Skin of body (tissue), 3 donors: Measurements from ENCODE around the gene MRPL49. TPM values are rescaled to one million over a fixed set of nuclear protein-coding genes. Genes with fewer than 3 reads are reported as not detected.
A peak's percentile ranks its signal among the peaks of the same experiment; 100 is the strongest.
"Not testable (repeated sequence)": the region's sequence is repeated elsewhere in the genome, so short reads cannot be mapped to it uniquely, and the experiment has no call there.

Experiments
- DNase-seq: peaks from one replicate; lab custom pipeline; 2025; lab: John Stamatoyannopoulos, UW
- small RNA-seq: library from RNA; depleted of rRNA; stranded (forward); fragments of <200 nt; gene quantifications from one replicate; pipeline ENCODE3, GENCODE V24; 2014; ENCODE audit warnings: low replicate concordance
- total RNA-seq: library from RNA; depleted of rRNA; stranded (reverse); fragments of >200 nt; gene quantifications from one replicate; pipeline ENCODE4 v1.2.3, GENCODE V29; 2014

The MRPL49 gene
- total RNA-seq, 1 donor from 2014 or later = 35.5 TPM

- no peak for DNase-seq
Observed at GRCh38 chr11:65165410-65166317, 43.5 kb downstream of the MRPL49 start.

- DNase-seq = no peak
Observed at GRCh38 chr11:65166893-65167292, 44.8 kb downstream of the MRPL49 start.

DNA sequence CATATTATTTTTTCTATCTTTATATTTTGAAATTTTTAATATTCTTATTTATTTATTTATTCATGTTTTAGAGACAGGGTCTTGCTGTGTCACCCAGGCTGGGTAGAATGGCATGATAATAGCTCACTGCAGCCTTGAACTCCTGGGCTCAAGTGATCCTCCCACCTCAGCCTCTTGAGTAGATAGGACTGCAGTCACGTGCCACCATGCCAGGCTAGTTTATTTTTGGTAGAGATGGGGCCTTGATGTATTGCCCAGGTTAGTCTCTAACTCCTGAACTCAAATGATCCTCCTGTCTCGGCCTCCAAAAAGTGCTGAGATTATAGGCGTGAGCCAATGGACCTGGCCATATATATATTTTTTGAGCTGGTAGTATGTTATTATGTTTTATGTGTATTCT, 45.5 kb downstream of the MRPL49 start:
- no peak for DNase-seq

- no peak for DNase-seq
Observed at GRCh38 chr11:65169164-65169641, 47.1 kb downstream of the MRPL49 start.

- DNase-seq = no peak
Observed at GRCh38 chr11:65170058-65170534, 48.0 kb downstream of the MRPL49 start, which contains the start of gene SPDYC. Gene SPDYC, plus strand, starts transcription at chr11:65170233. Its CDS starts 1,125 bp downstream, at chr11:65171358.

GRCh38 chr11:65172600-65172999, 50.5 kb downstream of the MRPL49 start:
- DNase-seq = no peak

- not testable (repeated sequence) for DNase-seq
Observed at GRCh38 chr11:65174571-65175010, 52.5 kb downstream of the MRPL49 start.

Small RNA genes lying within 50 kb of the gene (small RNA-seq; reads per million reads assigned to genes)
- gene HIGD1AP10 (not detected), gene PDCL2P2 (not detected), gene RNU2-23P (2.1 reads per million, percentile 86 among the genes with 10 or more reads in this experiment)

Other genes starting within 250 kb of the MRPL49 start
- gene EHD1, start 243.7 kb upstream of the MRPL49 start, total RNA-seq = 27.1 TPM
- gene ATG2A, start 205.1 kb upstream of the MRPL49 start, total RNA-seq = 8.1 TPM
- gene PPP2R5B, start 197.6 kb upstream of the MRPL49 start, total RNA-seq = 5.5 TPM
- gene GPHA2, start 186.4 kb upstream of the MRPL49 start, total RNA-seq = not detected
- gene MAJIN, start 150.2 kb upstream of the MRPL49 start, total RNA-seq = not detected
- 0.20 TPM for gene BATF2, start 125.3 kb upstream of the MRPL49 start, total RNA-seq
- gene ARL2, start 108.2 kb upstream of the MRPL49 start, total RNA-seq = 43.3 TPM
- gene SNX15, start 94.9 kb upstream of the MRPL49 start, total RNA-seq = 8.6 TPM
- 3.5 TPM for gene SAC3D1, start 81.1 kb upstream of the MRPL49 start, total RNA-seq
- 9.0 TPM for gene NAALADL1, start 63.8 kb upstream of the MRPL49 start, total RNA-seq
- gene CDCA5, start 38.3 kb upstream of the MRPL49 start, total RNA-seq = 4.1 TPM
- gene ZFPL1, start 38.1 kb upstream of the MRPL49 start, total RNA-seq = 20.5 TPM
- gene VPS51, start 26.1 kb upstream of the MRPL49 start, total RNA-seq = 93.3 TPM
- gene TM7SF2, start 10.4 kb upstream of the MRPL49 start, total RNA-seq = 31.4 TPM
- gene ZNHIT2, start 4.6 kb upstream of the MRPL49 start, total RNA-seq = 3.3 TPM
- 353 TPM for gene FAU, start 187 bp upstream of the MRPL49 start, total RNA-seq
- gene SYVN1, start 12.2 kb downstream of the MRPL49 start, total RNA-seq = 12.0 TPM
- not detected for gene SPDYC, start 47.9 kb downstream of the MRPL49 start, total RNA-seq
- 79.7 TPM for gene CAPN1, start 59.6 kb downstream of the MRPL49 start, total RNA-seq
- 8.1 TPM for gene POLA2, start 139.6 kb downstream of the MRPL49 start, total RNA-seq
- 3.7 TPM for gene CDC42EP2, start 192.5 kb downstream of the MRPL49 start, total RNA-seq
- 30.2 TPM for gene DPF2, start 211.5 kb downstream of the MRPL49 start, total RNA-seq
- gene TIGD3, start 232.4 kb downstream of the MRPL49 start, total RNA-seq = 0.20 TPM